K562 (cell line): ENCODE results near the gene IFT172. TPM values are rescaled to one million over a fixed set of nuclear protein-coding genes. Genes with fewer than 3 reads are reported as not detected.

Experiments
- ASH1L ChIP-seq: fragments of 450-650 bp; IDR thresholded peaks from 2 replicates; pipeline ENCODE4 v1.6.1; 2018; ENCODE audit warnings: borderline replicate concordance, mild to moderate bottlenecking, low read depth; ENCODE audit not compliant: partially characterized antibody
- BHLHE40 ChIP-seq: IDR thresholded peaks from 2 replicates; pipeline ENCODE4 v1.6.1; 2011; ENCODE audit warnings: low read length, improper control_type of control experiment
- CBX3 ChIP-seq, 2 experiments: IDR thresholded peaks; 1 replicate in 1 of 2; 2 replicates in 1 of 2; pipeline ENCODE4 v1.6.1; 2012; ENCODE audit warnings: inconsistent platforms in 2 of 2, low read length in 2 of 2, borderline replicate concordance in 1 of 2, control low read depth in 1 of 2
- COPS2 ChIP-seq: fragments of 450-650 bp; conservative IDR thresholded peaks from 2 replicates; pipeline ENCODE4 v1.6.1; 2016; ENCODE audit warnings: mild to moderate bottlenecking, moderate library complexity
- CXXC5 ChIP-seq: fragments of 250-450 bp; sonication (Bioruptor Pico); IDR thresholded peaks from 2 replicates; pipeline ENCODE4 v1.8.0; 2022; ENCODE audit warnings: inconsistent platforms, mild to moderate bottlenecking, moderate library complexity
- ETV5 ChIP-seq: sonication (generic); formaldehyde crosslinking; IDR thresholded peaks from 2 replicates; pipeline ENCODE4 v1.4.0; 2020; ENCODE audit warnings: low read depth, mild to moderate bottlenecking, missing genetic modification reagents
- MCM2 ChIP-seq: fragments of 450-650 bp; IDR thresholded peaks from 2 replicates; pipeline ENCODE4 v1.6.1; 2017; ENCODE audit warnings: low read depth, mild to moderate bottlenecking
- MNT ChIP-seq, 2 experiments: fragments of 450-650 bp; conservative IDR thresholded peaks; 2 replicates each; pipeline ENCODE4 v1.6.1; 2017; ENCODE audit warnings: mild to moderate bottlenecking in 2 of 2, moderate library complexity in 2 of 2
- MTA1 ChIP-seq: fragments of 450-650 bp; IDR thresholded peaks from 2 replicates; pipeline ENCODE4 v1.6.1; 2017; ENCODE audit warnings: borderline replicate concordance
- NR1H2 ChIP-seq: sonication (generic); formaldehyde crosslinking; IDR thresholded peaks from 2 replicates; pipeline ENCODE4 v1.4.0; 2020; ENCODE audit warnings: mild to moderate bottlenecking, missing genetic modification reagents
- PRMT5 ChIP-seq: sonication (generic); formaldehyde crosslinking; IDR thresholded peaks from 2 replicates; pipeline ENCODE4 v1.5.0; 2020; ENCODE audit warnings: missing genetic modification reagents
- PTTG1 ChIP-seq: fragments of 450-650 bp; IDR thresholded peaks from 2 replicates; pipeline ENCODE4 v1.6.1; 2016; ENCODE audit warnings: low read depth, mild to moderate bottlenecking, missing genetic modification characterization, missing compliant biosample characterization
- SIN3A ChIP-seq, 2 experiments: fragments of 150-350 bp in 1 of 2; IDR thresholded peaks; 2 replicates each; pipeline ENCODE4 v1.6.1; 2011 to 2016; ENCODE audit warnings: borderline replicate concordance in 2 of 2, low read depth in 2 of 2, low read length in 2 of 2, mild to moderate bottlenecking in 2 of 2, moderate library complexity in 2 of 2; ENCODE audit not compliant: control insufficient read depth in 1 of 2
- SUPT5H ChIP-seq: fragments of 450-650 bp; IDR thresholded peaks from 2 replicates; pipeline ENCODE4 v1.6.1; 2016
- ZC3H4 ChIP-seq: sonication (generic); formaldehyde crosslinking; IDR thresholded peaks from 2 replicates; pipeline ENCODE4 v1.9.0; 2021; ENCODE audit warnings: missing genetic modification reagents, borderline replicate concordance
- ZNF444 ChIP-seq: fragments of 250-450 bp; sonication (Bioruptor Pico); IDR thresholded peaks from 2 replicates; pipeline ENCODE4 v1.4.0; 2020; ENCODE audit warnings: mild to moderate bottlenecking, moderate library complexity
- ZNF589 ChIP-seq: fragments of 200-800 bp; sonication (Bioruptor generic); IDR thresholded peaks from 2 replicates; pipeline ENCODE4 v1.6.1; 2016; ENCODE audit warnings: low read depth, missing genetic modification characterization, missing compliant biosample characterization
- polyA plus RNA-seq, 8 experiments: library from polyadenylated mRNA; depleted of rRNA in 4 of 8; stranded (reverse) in 5 of 8; unstranded in 3 of 8; fragments of >200 nt; fragmentation: Nextera tagmentation in 2 of 8; fragmentation: Illumina TruSeq in 1 of 8; extraction: Ambion mirVana in 2 of 8; extraction: Trizol in 1 of 8; gene quantifications; 2 replicates each; pipeline versions ENCODE4 v1.2.1 to v1.2.3, GENCODE V29; 2011 to 2014; ENCODE audit warnings: inconsistent platforms in 1 of 8, missing spikeins in 1 of 8
- total RNA-seq, 7 experiments: library from RNA; depleted of rRNA in 6 of 7; stranded (reverse); fragments of >200 nt in 6 of 7; fragmentation: Illumina TruSeq in 2 of 7; extraction: Trizol in 2 of 7; gene quantifications; 2 replicates each; pipeline versions ENCODE4 v1.2.1 to v1.2.3, GENCODE V29; 2011 to 2021; ENCODE audit warnings: low replicate concordance in 1 of 7
- TF ChIP-seq, protein P1 (sequence below): fragments of 250-450 bp; sonication (Bioruptor Pico); IDR thresholded peaks from 2 replicates; pipeline ENCODE4 v1.4.0; 2020; ENCODE audit warnings: mild to moderate bottlenecking, moderate library complexity
- TF ChIP-seq, protein P2 (sequence below), 2 experiments: fragments of 450-650 bp in 1 of 2; IDR thresholded peaks; 2 replicates each; pipeline ENCODE4 v1.6.1; 2011 to 2017; ENCODE audit warnings: low read depth in 2 of 2, antibody characterized with exemption in 1 of 2, borderline replicate concordance in 1 of 2, low read length in 1 of 2, mild to moderate bottlenecking in 1 of 2, mixed read lengths in 1 of 2; ENCODE audit not compliant: control insufficient read depth in 1 of 2

IFT172 gene
- total and polyA plus RNA-seq, 9 of the 15 experiments (the other 6 are each of a cell fraction or from before 2014, with no cell fraction given) = 5.6 to 19.1 (median 13.5) TPM

DNA sequence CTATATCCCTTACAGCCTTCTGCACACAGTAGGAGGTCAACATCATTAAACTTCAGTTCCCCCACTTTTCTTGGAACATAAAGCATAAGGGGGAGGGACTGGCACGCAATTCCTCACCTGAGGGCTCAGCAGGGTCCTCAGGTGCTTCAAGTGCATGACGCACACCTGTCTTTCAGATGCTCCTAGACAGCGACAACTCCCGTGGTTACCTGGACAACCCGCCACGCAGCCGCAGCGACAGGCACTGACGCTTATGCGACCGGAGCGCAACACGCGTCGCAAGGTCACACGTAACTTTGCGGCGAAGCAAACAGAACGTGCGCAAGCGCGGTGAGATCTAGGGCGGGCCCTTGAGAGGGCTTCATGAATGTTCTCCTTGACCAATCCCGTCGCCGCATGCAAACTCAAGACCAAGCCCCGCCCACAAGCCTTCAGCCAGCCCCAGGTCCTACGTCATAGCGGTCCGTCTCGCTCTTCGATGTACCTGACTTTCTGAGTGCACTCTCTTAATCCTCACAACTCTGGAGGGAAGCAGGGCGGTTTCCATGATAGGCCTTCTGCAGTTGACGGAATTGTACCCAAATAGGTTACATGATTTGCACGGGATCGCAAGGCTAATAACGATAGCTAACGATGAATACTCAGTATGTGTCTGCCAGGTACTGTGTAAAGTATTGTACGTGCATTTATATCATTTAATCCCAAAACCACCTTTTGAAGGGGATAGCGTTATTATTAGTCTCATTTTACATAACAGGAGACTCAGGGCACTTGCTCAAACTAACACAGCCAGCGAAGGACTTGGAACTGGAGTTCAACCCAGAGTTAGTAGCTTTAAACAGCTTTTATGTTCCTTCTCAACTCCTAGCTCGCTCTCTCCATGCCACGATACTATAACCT lies at the start of gene IFT172 (continued):
- TF ChIP-seq, protein P1, sequence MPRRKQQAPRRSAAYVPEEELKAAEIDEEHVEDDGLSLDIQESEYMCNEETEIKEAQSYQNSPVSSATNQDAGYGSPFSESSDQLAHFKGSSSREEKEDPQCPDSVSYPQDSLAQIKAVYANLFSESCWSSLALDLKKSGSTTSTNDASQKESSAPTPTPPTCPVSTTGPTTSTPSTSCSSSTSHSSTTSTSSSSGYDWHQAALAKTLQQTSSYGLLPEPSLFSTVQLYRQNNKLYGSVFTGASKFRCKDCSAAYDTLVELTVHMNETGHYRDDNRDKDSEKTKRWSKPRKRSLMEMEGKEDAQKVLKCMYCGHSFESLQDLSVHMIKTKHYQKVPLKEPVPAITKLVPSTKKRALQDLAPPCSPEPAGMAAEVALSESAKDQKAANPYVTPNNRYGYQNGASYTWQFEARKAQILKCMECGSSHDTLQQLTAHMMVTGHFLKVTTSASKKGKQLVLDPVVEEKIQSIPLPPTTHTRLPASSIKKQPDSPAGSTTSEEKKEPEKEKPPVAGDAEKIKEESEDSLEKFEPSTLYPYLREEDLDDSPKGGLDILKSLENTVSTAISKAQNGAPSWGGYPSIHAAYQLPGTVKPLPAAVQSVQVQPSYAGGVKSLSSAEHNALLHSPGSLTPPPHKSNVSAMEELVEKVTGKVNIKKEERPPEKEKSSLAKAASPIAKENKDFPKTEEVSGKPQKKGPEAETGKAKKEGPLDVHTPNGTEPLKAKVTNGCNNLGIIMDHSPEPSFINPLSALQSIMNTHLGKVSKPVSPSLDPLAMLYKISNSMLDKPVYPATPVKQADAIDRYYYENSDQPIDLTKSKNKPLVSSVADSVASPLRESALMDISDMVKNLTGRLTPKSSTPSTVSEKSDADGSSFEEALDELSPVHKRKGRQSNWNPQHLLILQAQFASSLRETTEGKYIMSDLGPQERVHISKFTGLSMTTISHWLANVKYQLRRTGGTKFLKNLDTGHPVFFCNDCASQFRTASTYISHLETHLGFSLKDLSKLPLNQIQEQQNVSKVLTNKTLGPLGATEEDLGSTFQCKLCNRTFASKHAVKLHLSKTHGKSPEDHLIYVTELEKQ = no peak
- peak; percentile 97 to 99 for TF ChIP-seq SIN3A (IDR thresholded peaks at IDR 0.05; ENCODE audit: borderline replicate concordance in 2 of 2, control insufficient read depth in 1 of 2, low read depth in 2 of 2, low read length in 2 of 2)
- no peak for TF ChIP-seq ZNF589 (CRISPR knock-in tag)
- TF ChIP-seq COPS2 = no peak
- peak; percentile 87 for TF ChIP-seq SUPT5H
- TF ChIP-seq ASH1L = no peak
- TF ChIP-seq ZC3H4 = no peak
- 0 out of 2 replicates have a peak, but pooled peaks have one; percentile 26 for TF ChIP-seq ETV5 (CRISPR knock-in tag)
- TF ChIP-seq NR1H2 (CRISPR knock-in tag) = no peak
- no peak for TF ChIP-seq PTTG1
- TF ChIP-seq MNT (conservative IDR thresholded peaks at IDR 0.05) = peak; percentile 95 to 97
- peak; percentile 98 for TF ChIP-seq CXXC5 (CRISPR knock-in tag)
- peak; percentile 61 for TF ChIP-seq BHLHE40
- no peak for TF ChIP-seq ZNF444
- peak; percentile 99 for TF ChIP-seq MTA1
- peak in 1 of 2 experiments; percentile 36; a peak in 1 of 3 replicates for TF ChIP-seq CBX3 (IDR thresholded peaks at IDR 0.05; ENCODE audit: borderline replicate concordance in 1 of 2, low read length in 2 of 2)
- TF ChIP-seq, protein P2, sequence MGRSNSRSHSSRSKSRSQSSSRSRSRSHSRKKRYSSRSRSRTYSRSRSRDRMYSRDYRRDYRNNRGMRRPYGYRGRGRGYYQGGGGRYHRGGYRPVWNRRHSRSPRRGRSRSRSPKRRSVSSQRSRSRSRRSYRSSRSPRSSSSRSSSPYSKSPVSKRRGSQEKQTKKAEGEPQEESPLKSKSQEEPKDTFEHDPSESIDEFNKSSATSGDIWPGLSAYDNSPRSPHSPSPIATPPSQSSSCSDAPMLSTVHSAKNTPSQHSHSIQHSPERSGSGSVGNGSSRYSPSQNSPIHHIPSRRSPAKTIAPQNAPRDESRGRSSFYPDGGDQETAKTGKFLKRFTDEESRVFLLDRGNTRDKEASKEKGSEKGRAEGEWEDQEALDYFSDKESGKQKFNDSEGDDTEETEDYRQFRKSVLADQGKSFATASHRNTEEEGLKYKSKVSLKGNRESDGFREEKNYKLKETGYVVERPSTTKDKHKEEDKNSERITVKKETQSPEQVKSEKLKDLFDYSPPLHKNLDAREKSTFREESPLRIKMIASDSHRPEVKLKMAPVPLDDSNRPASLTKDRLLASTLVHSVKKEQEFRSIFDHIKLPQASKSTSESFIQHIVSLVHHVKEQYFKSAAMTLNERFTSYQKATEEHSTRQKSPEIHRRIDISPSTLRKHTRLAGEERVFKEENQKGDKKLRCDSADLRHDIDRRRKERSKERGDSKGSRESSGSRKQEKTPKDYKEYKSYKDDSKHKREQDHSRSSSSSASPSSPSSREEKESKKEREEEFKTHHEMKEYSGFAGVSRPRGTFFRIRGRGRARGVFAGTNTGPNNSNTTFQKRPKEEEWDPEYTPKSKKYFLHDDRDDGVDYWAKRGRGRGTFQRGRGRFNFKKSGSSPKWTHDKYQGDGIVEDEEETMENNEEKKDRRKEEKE (IDR thresholded peaks at IDR 0.05; ENCODE audit: borderline replicate concordance in 1 of 2, control insufficient read depth in 1 of 2, low read depth in 2 of 2, low read length in 1 of 2) = no peak
- no peak for TF ChIP-seq MCM2
- no peak for TF ChIP-seq PRMT5
